K562 (cell line): ENCODE results near the gene ORC1. TPM values are rescaled to one million over a fixed set of nuclear protein-coding genes. Genes with fewer than 3 reads are reported as not detected.

ENCODE experiments used
- ATAC-seq: fragments of 200-7000 bp; cut with Tn5 transposase; 3 replicates; pipeline ENCODE4 v1.9.1; 2020; ENCODE audit warnings: moderate library complexity
- BruUV-seq: library from RNA; stranded (reverse); fragments of 400-500 nt; replicated peaks from 2 replicates; lab custom pipeline; 2021; lab: Mats Ljungman, UMichigan
- CTCF ChIA-PET: fragments of 300-600 bp; formaldehyde crosslinking; extraction: SDS; loops from one replicate; lab custom pipeline; 2021; ENCODE audit warnings: low intra/inter-chr PET ratio; lab: Yijun Ruan, JAX
- POLR2A ChIA-PET: fragments of 300-600, 350-650 bp; sonication (Branson Sonifier 250); formaldehyde crosslinking; extraction: SDS; loops from one replicate; lab custom pipeline; 2021; ENCODE audit warnings: antibody characterized with exemption, inconsistent platforms; lab: Yijun Ruan, JAX
- DNase-seq, 4 experiments: peaks; one replicate each; pipeline versions ENCODE4 v3.0.0 to v3.0.0-alpha.2; 2011 to 2018; ENCODE audit warnings: low spot score in 3 of 4, mixed read lengths in 3 of 4; ENCODE audit errors: extremely low read depth in 1 of 4
- FAIRE-seq: peaks from 2 replicates; lab custom pipeline; 2011; peaks lifted over from hg19 to GRCh38; lab: Jason Lieb, UNC
- H2AFZ ChIP-seq: 2 replicates; pipeline ENCODE4 v1.6.0; 2011; ENCODE audit warnings: low read depth, low read length, control low read depth, inconsistent platforms
- H3K27ac ChIP-seq: fragments of 200-600 bp; 3 replicates; pipeline ENCODE4 v1.8.0; 2011; ENCODE audit warnings: low read depth, mild to moderate bottlenecking, control low read depth, inconsistent platforms, low read length, moderate library complexity, mixed read lengths; ENCODE audit errors: extremely low read depth
- H3K27me3 ChIP-seq, 2 experiments: fragments of 300-600 bp in 1 of 2; 2 replicates in 1 of 2; 3 replicates in 1 of 2; pipeline versions ENCODE4 v1.6.0 to v1.8.0; 2011; ENCODE audit warnings: inconsistent platforms in 2 of 2, low read length in 2 of 2, mild to moderate bottlenecking in 1 of 2, mixed read lengths in 1 of 2, moderate library complexity in 1 of 2; ENCODE audit not compliant: control insufficient read depth in 2 of 2, insufficient read depth in 2 of 2
- H3K36me3 ChIP-seq: fragments of 300-600 bp; 3 replicates; pipeline ENCODE4 v1.8.0; 2011; ENCODE audit warnings: mild to moderate bottlenecking, low read length, inconsistent platforms; ENCODE audit not compliant: control insufficient read depth, insufficient read depth
- H3K4me1 ChIP-seq, 2 experiments: fragments of 200-600 bp in 1 of 2; replicated peaks in 1 of 2; 2 replicates in 1 of 2; 3 replicates in 1 of 2; pipeline versions ENCODE4 v1.5.1 to v1.8.0; 2011; ENCODE audit warnings: inconsistent platforms in 2 of 2, low read length in 2 of 2, mild to moderate bottlenecking in 1 of 2, mixed read lengths in 1 of 2, moderate library complexity in 1 of 2; ENCODE audit not compliant: control insufficient read depth in 2 of 2, insufficient read depth in 2 of 2
- H3K4me2 ChIP-seq: 2 replicates; pipeline ENCODE4 v1.6.1; 2011; ENCODE audit warnings: low read length, control low read depth, inconsistent platforms, mixed read lengths; ENCODE audit not compliant: insufficient read depth
- H3K4me3 ChIP-seq: fragments of 200-600 bp; sonication (generic), shearing (Covaris generic); 2 replicates; pipeline ENCODE4 v1.5.1; 2016; ENCODE audit warnings: control low read depth, inconsistent platforms
- H3K79me2 ChIP-seq: fragments of 200-600 bp; 3 replicates; pipeline ENCODE4 v1.8.0; 2011; ENCODE audit warnings: low read length, inconsistent platforms; ENCODE audit not compliant: control insufficient read depth, insufficient read depth
- H3K9ac ChIP-seq, 2 experiments: 2 replicates each; pipeline versions ENCODE4 v1.6.0 to v1.6.1; 2011; ENCODE audit warnings: low read depth in 2 of 2, low read length in 2 of 2, control low read depth in 1 of 2, inconsistent platforms in 1 of 2, mild to moderate bottlenecking in 1 of 2, mixed read lengths in 1 of 2; ENCODE audit not compliant: insufficient read depth in 1 of 2
- H3K9me1 ChIP-seq: one replicate; pipeline ENCODE4 v1.6.0; 2011; ENCODE audit warnings: inconsistent platforms, mild to moderate bottlenecking, low read length, moderate library complexity; ENCODE audit not compliant: control insufficient read depth, insufficient read depth
- H3K9me3 ChIP-seq: replicated peaks from 2 replicates; pipeline ENCODE4 v1.5.1; 2011; ENCODE audit warnings: low read depth, low read length, inconsistent platforms; ENCODE audit not compliant: control insufficient read depth, insufficient read depth
- H4K20me1 ChIP-seq: replicated peaks from 2 replicates; pipeline ENCODE4 v1.6.1; 2011; ENCODE audit warnings: low read length, inconsistent platforms, mixed read lengths; ENCODE audit not compliant: control insufficient read depth, insufficient read depth
- ATF7 ChIP-seq: fragments of 450-650 bp; IDR thresholded peaks from 2 replicates; pipeline ENCODE4 v1.7.1; 2014; ENCODE audit warnings: mild to moderate bottlenecking, moderate library complexity
- CHD2 ChIP-seq: IDR thresholded peaks from 2 replicates; pipeline ENCODE4 v1.6.1; 2011; ENCODE audit warnings: low read depth, low read length
- ETS1 ChIP-seq: conservative IDR thresholded peaks from 2 replicates; pipeline ENCODE4 v1.6.1; 2011; ENCODE audit warnings: low read depth, mild to moderate bottlenecking, low read length; ENCODE audit not compliant: control insufficient read depth
- MEIS2 ChIP-seq: fragments of 450-650 bp; IDR thresholded peaks from 2 replicates; pipeline ENCODE4 v1.6.1; 2014; ENCODE audit warnings: mild to moderate bottlenecking; ENCODE audit not compliant: partially characterized antibody
- POLR2G ChIP-seq: fragments of 200-400 bp; formaldehyde crosslinking; IDR thresholded peaks from 2 replicates; pipeline ENCODE4 v1.6.1; 2017; ENCODE audit warnings: low read depth, mild to moderate bottlenecking, antibody characterized with exemption, low read length, moderate library complexity
- PURB ChIP-seq: sonication (generic); formaldehyde crosslinking; IDR thresholded peaks from 2 replicates; pipeline ENCODE4 v1.9.0; 2021; ENCODE audit warnings: low read depth, mild to moderate bottlenecking, missing genetic modification reagents
- RBFOX2 ChIP-seq: fragments of 200-400 bp; formaldehyde crosslinking; IDR thresholded peaks from 2 replicates; pipeline ENCODE4 v1.6.1; 2017; ENCODE audit warnings: low read depth, mild to moderate bottlenecking, low read length, moderate library complexity
- RBM22 ChIP-seq: fragments of 200-400 bp; formaldehyde crosslinking; IDR thresholded peaks from 2 replicates; pipeline ENCODE4 v1.6.1; 2018; ENCODE audit warnings: low read length, low read depth; ENCODE audit not compliant: poor library complexity, severe bottlenecking
- SUPT5H ChIP-seq: fragments of 450-650 bp; IDR thresholded peaks from 2 replicates; pipeline ENCODE4 v1.6.1; 2016
- ZEB2 ChIP-seq: fragments of 450-650 bp; IDR thresholded peaks from 2 replicates; pipeline ENCODE4 v1.6.1; 2016
- ZNF232 ChIP-seq: sonication (generic); formaldehyde crosslinking; IDR thresholded peaks from 2 replicates; pipeline ENCODE4 v1.8.0; 2022; ENCODE audit warnings: mild to moderate bottlenecking, missing genetic modification reagents
- WGBS: fragments of 100-300 bp; shearing (Covaris generic); methylation state at CpG from one replicate; pipeline ENCODE4 v1.1.6; 2016; ENCODE audit warnings: low coverage, mixed read lengths; ENCODE audit not compliant: insufficient coverage; ENCODE audit errors: missing lambda C conversion rate; 5-methylcytosine and 5-hydroxymethylcytosine counted together
- in situ Hi-C: fragments of 300-500 bp; cut with MboI; formaldehyde crosslinking; loops from 4 replicates; pipeline ENCODE4 v1.15.0; 2018; ENCODE audit warnings: inconsistent platforms, mixed read lengths
- intact Hi-C: fragments of 100-400 bp; cut with micrococcal nuclease; formaldehyde crosslinking; loops from 2 replicates; pipeline ENCODE4 v1.14.2; 2022
- polyA plus RNA-seq, 8 experiments: library from polyadenylated mRNA; depleted of rRNA in 4 of 8; stranded (reverse) in 5 of 8; unstranded in 3 of 8; fragments of >200 nt; fragmentation: Nextera tagmentation in 2 of 8; fragmentation: Illumina TruSeq in 1 of 8; extraction: Ambion mirVana in 2 of 8; extraction: Trizol in 1 of 8; gene quantifications; 2 replicates each; pipeline versions ENCODE4 v1.2.1 to v1.2.3, GENCODE V29; 2011 to 2014; ENCODE audit warnings: inconsistent platforms in 1 of 8, missing spikeins in 1 of 8
- total RNA-seq, 7 experiments: library from RNA; depleted of rRNA in 6 of 7; stranded (reverse); fragments of >200 nt in 6 of 7; fragmentation: Illumina TruSeq in 2 of 7; extraction: Trizol in 2 of 7; gene quantifications; 2 replicates each; pipeline versions ENCODE4 v1.2.1 to v1.2.3, GENCODE V29; 2011 to 2021; ENCODE audit warnings: low replicate concordance in 1 of 7
- TF ChIP-seq, protein P1 (sequence below): IDR thresholded peaks from 3 replicates; pipeline ENCODE4 v1.6.1; 2011; ENCODE audit warnings: borderline replicate concordance, mild to moderate bottlenecking; ENCODE audit not compliant: insufficient read length, insufficient read depth
- TF ChIP-seq, protein P2 (sequence below): sonication (generic); formaldehyde crosslinking; IDR thresholded peaks from 2 replicates; pipeline ENCODE4 v1.8.1; 2023; ENCODE audit warnings: mild to moderate bottlenecking, missing genetic modification reagents, moderate library complexity
- TF ChIP-seq, protein P3 (sequence below): fragments of 450-650 bp; formaldehyde crosslinking; IDR thresholded peaks from 2 replicates; pipeline ENCODE4 v1.4.0; 2022; ENCODE audit warnings: missing genetic modification characterization
- TF ChIP-seq, protein P4 (sequence below), 2 experiments: fragments of 450-650 bp in 1 of 2; sonication (generic) in 1 of 2; formaldehyde crosslinking in 1 of 2; IDR thresholded peaks in 1 of 2; conservative IDR thresholded peaks in 1 of 2; 2 replicates each; pipeline versions ENCODE4 v1.6.1 to v1.8.1; 2016 to 2023; ENCODE audit warnings: mild to moderate bottlenecking in 2 of 2, moderate library complexity in 2 of 2, inconsistent platforms in 1 of 2, missing genetic modification reagents in 1 of 2

The ORC1 gene
- total and polyA plus RNA-seq, 9 of the 15 experiments (the other 6 are each of a cell fraction or from before 2014, with no cell fraction given), result 26.4 to 91.6 (median 69.7) TPM

GRCh38 chr1:52355847-52356505 is 48.2 kb downstream of the ORC1 start:
- intact Hi-C loops (no loop called here), in situ Hi-C loops (no loop called here)
- CTCF ChIA-PET, result no interaction called here
- Histone ChIP-seq H3K27me3 (no peaks in the 10 kb centered on the region), H3K36me3 (peaks cover 96% of the 10 kb centered on the region), H3K4me1 (no peaks in the 10 kb centered on the region; a peak in 1 of 5 replicates), H3K4me3 (no peak overlapping the region), H3K9me3 (no peaks in the 10 kb centered on the region), H4K20me1 (0 out of 2 replicates have a peak, but pooled peaks cover 3% of the 10 kb centered on the region), H3K9ac (0 out of 4 replicates have a peak overlapping the region, but pooled peaks of 1 of the 2 experiments have one; percentile 60), H3K27ac (no peak overlapping the region), H3K79me2 (no peaks in the 10 kb centered on the region), H3K9me1 (no peaks in the 10 kb centered on the region), H3K4me2 (no peak overlapping the region), H2AFZ (no peak overlapping the region)
- no TSS peak for BruUV-seq
- FAIRE-seq (no peak), DNase-seq (no peak), ATAC-seq (no peak)
- POLR2A ChIA-PET, result interaction anchor here (1.2 kb wide), 1 partner anchor 26 kb away, joined by 3 read pairs; no protein-coding TSS in a partner anchor
- 92% methylated on average over 10 of the region's 11 CpGs for WGBS
- TF ChIP-seq PURB (CRISPR knock-in tag) (no peak), POLR2G (peak; percentile 64; the same call in 1 of the 2 replicates), ETS1 (no peak), RBM22 (peak; percentile 35), MEIS2 (no peak), ZEB2 (no peak), SUPT5H (peak; percentile 14; the same call in 1 of the 2 replicates), ZNF232 (CRISPR knock-in tag) (no peak), RBFOX2 (peak; percentile 60), ATF7 (no peak), CHD2 (no peak)
- TF ChIP-seq, protein P1, sequence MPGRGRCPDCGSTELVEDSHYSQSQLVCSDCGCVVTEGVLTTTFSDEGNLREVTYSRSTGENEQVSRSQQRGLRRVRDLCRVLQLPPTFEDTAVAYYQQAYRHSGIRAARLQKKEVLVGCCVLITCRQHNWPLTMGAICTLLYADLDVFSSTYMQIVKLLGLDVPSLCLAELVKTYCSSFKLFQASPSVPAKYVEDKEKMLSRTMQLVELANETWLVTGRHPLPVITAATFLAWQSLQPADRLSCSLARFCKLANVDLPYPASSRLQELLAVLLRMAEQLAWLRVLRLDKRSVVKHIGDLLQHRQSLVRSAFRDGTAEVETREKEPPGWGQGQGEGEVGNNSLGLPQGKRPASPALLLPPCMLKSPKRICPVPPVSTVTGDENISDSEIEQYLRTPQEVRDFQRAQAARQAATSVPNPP, result no peak
- TF ChIP-seq, protein P2, sequence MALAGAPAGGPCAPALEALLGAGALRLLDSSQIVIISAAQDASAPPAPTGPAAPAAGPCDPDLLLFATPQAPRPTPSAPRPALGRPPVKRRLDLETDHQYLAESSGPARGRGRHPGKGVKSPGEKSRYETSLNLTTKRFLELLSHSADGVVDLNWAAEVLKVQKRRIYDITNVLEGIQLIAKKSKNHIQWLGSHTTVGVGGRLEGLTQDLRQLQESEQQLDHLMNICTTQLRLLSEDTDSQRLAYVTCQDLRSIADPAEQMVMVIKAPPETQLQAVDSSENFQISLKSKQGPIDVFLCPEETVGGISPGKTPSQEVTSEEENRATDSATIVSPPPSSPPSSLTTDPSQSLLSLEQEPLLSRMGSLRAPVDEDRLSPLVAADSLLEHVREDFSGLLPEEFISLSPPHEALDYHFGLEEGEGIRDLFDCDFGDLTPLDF (CRISPR knock-in tag), result no peak
- TF ChIP-seq, protein P3, sequence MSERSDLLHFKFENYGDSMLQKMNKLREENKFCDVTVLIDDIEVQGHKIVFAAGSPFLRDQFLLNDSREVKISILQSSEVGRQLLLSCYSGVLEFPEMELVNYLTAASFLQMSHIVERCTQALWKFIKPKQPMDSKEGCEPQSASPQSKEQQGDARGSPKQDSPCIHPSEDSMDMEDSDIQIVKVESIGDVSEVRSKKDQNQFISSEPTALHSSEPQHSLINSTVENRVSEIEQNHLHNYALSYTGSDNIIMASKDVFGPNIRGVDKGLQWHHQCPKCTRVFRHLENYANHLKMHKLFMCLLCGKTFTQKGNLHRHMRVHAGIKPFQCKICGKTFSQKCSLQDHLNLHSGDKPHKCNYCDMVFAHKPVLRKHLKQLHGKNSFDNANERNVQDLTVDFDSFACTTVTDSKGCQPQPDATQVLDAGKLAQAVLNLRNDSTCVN, result no peak
- TF ChIP-seq, protein P4, sequence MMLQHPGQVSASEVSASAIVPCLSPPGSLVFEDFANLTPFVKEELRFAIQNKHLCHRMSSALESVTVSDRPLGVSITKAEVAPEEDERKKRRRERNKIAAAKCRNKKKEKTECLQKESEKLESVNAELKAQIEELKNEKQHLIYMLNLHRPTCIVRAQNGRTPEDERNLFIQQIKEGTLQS (IDR thresholded peaks at IDR 0.05), result no peak
- TF ChIP-seq, protein P4 (CRISPR knock-in tag; conservative IDR thresholded peaks at IDR 0.05), result no peak
